ENCODE measurements around the gene GNAQ. TPM values are rescaled to one million over a fixed set of nuclear protein-coding genes. Genes with fewer than 3 reads are reported as not detected.

GNAQ gene
- total RNA-seq, 3 donors from 2014 or later (not counting 1 experiment from before 2014, with no cell fraction given), result 17.8 to 51.6 (median 24.5) TPM

- no peak overlapping the region for H3K4me3 ChIP-seq (ENCODE audit: low read length)
- 76% methylated on average over 5 of the region's 5 CpGs for WGBS (ENCODE audit: insufficient coverage)
- H3K36me3 Mint-ChIP-seq, result no peaks in the 10 kb centered on the region
- no peak for TF ChIP-seq CTCF (IDR thresholded peaks at IDR 0.05)
- H3K9me3 Mint-ChIP-seq, result no peaks in the 10 kb centered on the region
- no peak for ATAC-seq
- H3K27ac ChIP-seq (ENCODE audit: low read length), result no peak overlapping the region
- H3K27ac Mint-ChIP-seq, result no peak overlapping the region
- peaks cover 0 to under 1% of the 10 kb centered on the region in 2 donors for H3K4me1 Mint-ChIP-seq
- no peaks in the 10 kb centered on the region for H3K27me3 Mint-ChIP-seq (ENCODE audit: low read depth in 2 of 2)
- intact Hi-C loops (cut with micrococcal nuclease), result no loop called here
- DNase-seq, result no peak
- H3K4me3 Mint-ChIP-seq, result no peak overlapping the region
- H3K36me3 ChIP-seq (ENCODE audit: control insufficient read depth, insufficient read depth, low read length), result peaks cover 6% of the 10 kb centered on the region
- no peaks in the 10 kb centered on the region for H3K4me1 ChIP-seq (ENCODE audit: control insufficient read depth, insufficient read depth, low read length)
- H3K9me3 ChIP-seq (ENCODE audit: control insufficient read depth, insufficient read depth, low read length), result no peaks in the 10 kb centered on the region
- H3K27me3 ChIP-seq (ENCODE audit: control insufficient read depth, insufficient read depth, low read length), result no peaks in the 10 kb centered on the region
These were observed 300.5 kb downstream of the GNAQ start for GRCh38 chr9:77731008-77731698.

GRCh38 chr9:77729177-77729576, 302.4 kb downstream of the GNAQ start:
- ATAC-seq, result no peak
- Mint-ChIP-seq H3K9me3 (no peaks in the 10 kb centered on the region), H3K36me3 (no peaks in the 10 kb centered on the region), H3K4me3 (no peak overlapping the region), H3K27ac (no peak overlapping the region), H3K4me1 (peaks cover 6 to 8% of the 10 kb centered on the region in 2 donors), H3K27me3 (ENCODE audit: low read depth in 2 of 2) (no peaks in the 10 kb centered on the region)
- Histone ChIP-seq H3K27me3 (ENCODE audit: control insufficient read depth, insufficient read depth, low read length) (no peaks in the 10 kb centered on the region), H3K4me3 (ENCODE audit: low read length) (no peak overlapping the region), H3K4me1 (ENCODE audit: control insufficient read depth, insufficient read depth, low read length) (no peaks in the 10 kb centered on the region), H3K36me3 (ENCODE audit: control insufficient read depth, insufficient read depth, low read length) (peaks cover 6% of the 10 kb centered on the region), H3K9me3 (ENCODE audit: control insufficient read depth, insufficient read depth, low read length) (no peaks in the 10 kb centered on the region), H3K27ac (ENCODE audit: low read length) (no peak overlapping the region)
- intact Hi-C loops (cut with micrococcal nuclease), result no loop called here
- 89% methylated on average over 1 of the region's 1 CpG for WGBS (ENCODE audit: insufficient coverage)
- no peak for TF ChIP-seq CTCF (IDR thresholded peaks at IDR 0.05)
- no peak for DNase-seq

GRCh38 chr9:77726814-77727213, 304.8 kb downstream of the GNAQ start:
- H3K27me3 ChIP-seq (ENCODE audit: control insufficient read depth, insufficient read depth, low read length), result no peaks in the 10 kb centered on the region
- 100% methylated on average over 1 of the region's 1 CpG for WGBS (ENCODE audit: insufficient coverage)
- Mint-ChIP-seq H3K4me1 (peaks cover 6 to 8% of the 10 kb centered on the region in 2 donors), H3K4me3 (no peak overlapping the region), H3K36me3 (no peaks in the 10 kb centered on the region), H3K27ac (no peak overlapping the region), H3K9me3 (peaks cover 0 to 2% of the 10 kb centered on the region in 2 donors), H3K27me3 (ENCODE audit: low read depth in 2 of 2) (no peaks in the 10 kb centered on the region)
- H3K4me1 ChIP-seq (ENCODE audit: control insufficient read depth, insufficient read depth, low read length), result no peaks in the 10 kb centered on the region
- H3K36me3 ChIP-seq (ENCODE audit: control insufficient read depth, insufficient read depth, low read length), result peaks cover 9% of the 10 kb centered on the region
- no peak overlapping the region for H3K27ac ChIP-seq (ENCODE audit: low read length)
- ATAC-seq (no peak), DNase-seq (no peak)
- no peak overlapping the region for H3K4me3 ChIP-seq (ENCODE audit: low read length)
- TF ChIP-seq CTCF (IDR thresholded peaks at IDR 0.05), result no peak
- intact Hi-C loops (cut with micrococcal nuclease), result no loop called here
- H3K9me3 ChIP-seq (ENCODE audit: control insufficient read depth, insufficient read depth, low read length), result no peaks in the 10 kb centered on the region

- Mint-ChIP-seq H3K9me3 (peaks cover 0 to 2% of the 10 kb centered on the region in 2 donors), H3K36me3 (no peaks in the 10 kb centered on the region), H3K27me3 (ENCODE audit: low read depth in 2 of 2) (no peaks in the 10 kb centered on the region), H3K4me1 (peaks cover 6 to 8% of the 10 kb centered on the region in 2 donors), H3K4me3 (no peak overlapping the region), H3K27ac (no peak overlapping the region)
- Histone ChIP-seq H3K4me1 (ENCODE audit: control insufficient read depth, insufficient read depth, low read length) (no peaks in the 10 kb centered on the region), H3K9me3 (ENCODE audit: control insufficient read depth, insufficient read depth, low read length) (no peaks in the 10 kb centered on the region), H3K27ac (ENCODE audit: low read length) (no peak overlapping the region), H3K36me3 (ENCODE audit: control insufficient read depth, insufficient read depth, low read length) (peaks cover 9% of the 10 kb centered on the region), H3K27me3 (ENCODE audit: control insufficient read depth, insufficient read depth, low read length) (no peaks in the 10 kb centered on the region), H3K4me3 (ENCODE audit: low read length) (no peak overlapping the region)
- no peak for TF ChIP-seq CTCF (IDR thresholded peaks at IDR 0.05)
- intact Hi-C loops (cut with micrococcal nuclease), result no loop called here
- no peak for ATAC-seq
- DNase-seq, result no peak
These were observed 305.3 kb downstream of the GNAQ start for GRCh38 chr9:77726289-77726688.

All from natural killer cell (primary cell).